ENCODE results near the gene PRICKLE4.

PRICKLE4 gene

GRCh38 chr6:41822021-41822420 lies 41.4 kb downstream of the PRICKLE4 start:
- no peaks in the 10 kb centered on the region for H3K36me3 Mint-ChIP-seq
- no peak overlapping the region for H3K27ac Mint-ChIP-seq
- H3K4me3 Mint-ChIP-seq: no peak overlapping the region
- H3K4me1 Mint-ChIP-seq (ENCODE audit: low read depth): no peaks in the 10 kb centered on the region
- no peaks in the 10 kb centered on the region for H3K9me3 Mint-ChIP-seq (ENCODE audit: low read depth)
- H3K27me3 Mint-ChIP-seq: no peaks in the 10 kb centered on the region

- Mint-ChIP-seq H3K4me1 (ENCODE audit: low read depth) (no peaks in the 10 kb centered on the region), H3K4me3 (no peak overlapping the region), H3K9me3 (ENCODE audit: low read depth) (no peaks in the 10 kb centered on the region), H3K27me3 (no peaks in the 10 kb centered on the region), H3K27ac (no peak overlapping the region), H3K36me3 (no peaks in the 10 kb centered on the region)
These were observed 42.6 kb downstream of the PRICKLE4 start for GRCh38 chr6:41823178-41823577.

DNA sequence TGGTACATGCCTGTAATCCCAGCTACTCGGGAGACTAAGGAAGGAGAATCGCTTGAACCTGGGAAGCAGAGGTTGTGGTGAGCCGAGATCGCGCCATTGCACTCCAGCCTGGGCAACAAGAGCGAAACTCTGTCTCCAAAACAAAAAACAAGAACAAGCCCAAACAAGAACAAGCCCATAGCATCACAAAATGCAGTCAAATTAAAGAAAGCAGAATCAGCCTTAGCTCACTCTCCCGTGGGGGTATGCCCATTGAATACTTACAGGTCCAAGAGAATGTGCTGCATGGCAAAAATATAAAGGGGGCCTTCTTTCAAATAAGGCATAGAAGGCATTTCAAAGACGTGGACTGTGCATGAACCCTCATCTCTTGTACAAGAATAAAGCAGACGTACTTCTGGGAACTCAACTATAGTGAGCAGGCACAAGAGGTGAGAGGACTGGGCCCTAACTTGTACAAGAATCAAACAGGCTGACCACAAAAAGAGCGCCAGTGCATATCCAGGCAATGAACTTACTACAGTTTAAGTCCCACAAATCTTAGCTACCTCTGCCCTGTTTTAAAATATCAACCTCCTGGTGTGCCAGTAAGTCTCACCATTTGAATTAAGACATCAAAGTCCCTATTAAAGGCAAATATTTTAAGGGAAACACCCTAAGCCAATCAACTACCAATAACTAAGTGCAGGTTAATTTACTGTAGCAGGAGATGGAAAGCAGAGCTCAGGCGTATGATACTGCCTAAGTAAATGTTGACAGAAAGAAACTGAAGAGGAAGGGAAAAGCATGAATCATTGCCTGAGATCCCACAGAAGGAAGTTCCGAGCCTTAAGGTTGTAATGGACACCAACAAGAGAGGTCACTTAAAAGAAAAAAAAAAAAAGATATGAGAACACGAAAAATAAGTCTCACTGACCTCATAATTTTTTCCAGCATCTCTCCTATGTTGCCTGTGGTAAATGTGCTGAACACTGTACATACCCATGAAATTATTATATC lies 44.3 kb downstream of the PRICKLE4 start:
- Mint-ChIP-seq H3K9me3 (ENCODE audit: low read depth) (no peaks in the 10 kb centered on the region), H3K36me3 (no peaks in the 10 kb centered on the region), H3K4me1 (ENCODE audit: low read depth) (no peaks in the 10 kb centered on the region), H3K27me3 (no peaks in the 10 kb centered on the region), H3K4me3 (no peak overlapping the region), H3K27ac (no peak overlapping the region)

- H3K4me3 Mint-ChIP-seq: no peak overlapping the region
- H3K4me1 Mint-ChIP-seq (ENCODE audit: low read depth): no peaks in the 10 kb centered on the region
- H3K36me3 Mint-ChIP-seq: peaks cover under 1% of the 10 kb centered on the region
- H3K9me3 Mint-ChIP-seq (ENCODE audit: low read depth): no peaks in the 10 kb centered on the region
- no peaks in the 10 kb centered on the region for H3K27me3 Mint-ChIP-seq
- H3K27ac Mint-ChIP-seq: no peak overlapping the region
These were observed 45.9 kb downstream of the PRICKLE4 start for GRCh38 chr6:41826343-41827022.

DNA sequence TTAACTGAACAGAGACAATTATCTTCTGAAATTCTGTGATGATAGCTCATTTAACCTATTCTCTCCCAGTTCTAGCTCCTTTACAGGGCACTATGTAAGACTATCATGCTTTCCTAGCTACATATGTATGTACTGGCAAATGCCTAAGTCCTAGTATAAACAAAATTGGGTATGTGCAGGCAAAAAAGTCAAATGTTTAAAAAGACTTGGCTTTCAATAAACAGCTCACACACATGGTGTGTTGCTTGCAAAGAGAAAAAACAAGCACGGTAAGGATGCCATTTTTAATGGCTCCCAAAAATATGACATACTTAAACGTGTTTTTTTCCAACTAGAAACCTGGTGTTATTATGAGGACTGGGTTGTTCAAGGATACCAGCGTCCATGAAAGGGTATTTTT lies 51.7 kb downstream of the PRICKLE4 start:
- Mint-ChIP-seq H3K9me3 (ENCODE audit: low read depth) (no peaks in the 10 kb centered on the region), H3K27me3 (no peaks in the 10 kb centered on the region), H3K4me1 (ENCODE audit: low read depth) (peaks cover 6% of the 10 kb centered on the region), H3K4me3 (no peak overlapping the region), H3K27ac (no peak overlapping the region), H3K36me3 (peaks cover 6% of the 10 kb centered on the region)

DNA sequence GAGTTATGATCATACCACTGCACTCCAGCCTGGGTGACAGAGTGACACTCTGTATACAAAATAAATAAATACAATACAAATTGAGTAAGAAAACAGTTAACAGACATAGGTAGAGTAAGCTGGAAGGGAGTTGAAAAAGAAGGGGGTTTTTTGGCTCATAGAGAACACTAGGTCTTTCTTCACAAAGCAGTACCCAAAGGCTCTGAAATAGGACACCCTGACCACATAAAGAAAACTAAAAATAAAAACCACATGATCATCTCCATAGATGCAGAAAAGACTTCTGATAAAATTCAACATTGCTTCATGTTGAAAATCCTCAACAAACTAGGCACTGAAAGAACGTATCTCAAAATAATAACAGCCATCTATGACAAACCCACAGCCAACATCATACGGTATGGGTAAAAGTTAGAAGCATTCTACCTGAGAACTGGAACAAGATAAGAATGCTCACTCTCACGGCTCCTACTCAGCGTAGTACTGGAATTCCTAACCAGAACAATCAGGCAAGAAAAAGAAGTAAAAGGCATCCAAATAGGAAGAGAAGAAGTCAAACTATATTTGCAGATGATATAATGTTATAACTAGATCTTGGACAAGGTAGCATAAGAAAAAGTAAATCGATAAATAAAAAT lies 55.6 kb downstream of the PRICKLE4 start:
- no peak overlapping the region for H3K27ac Mint-ChIP-seq
- H3K4me3 Mint-ChIP-seq: no peak overlapping the region
- no peaks in the 10 kb centered on the region for H3K9me3 Mint-ChIP-seq (ENCODE audit: low read depth)
- no peaks in the 10 kb centered on the region for H3K27me3 Mint-ChIP-seq
- peaks cover 6% of the 10 kb centered on the region for H3K4me1 Mint-ChIP-seq (ENCODE audit: low read depth)
- H3K36me3 Mint-ChIP-seq: peaks cover 6% of the 10 kb centered on the region

GRCh38 chr6:41836660-41837052 lies 56.1 kb downstream of the PRICKLE4 start:
- H3K4me1 Mint-ChIP-seq (ENCODE audit: low read depth): peaks cover 6% of the 10 kb centered on the region
- no peak overlapping the region for H3K27ac Mint-ChIP-seq
- H3K27me3 Mint-ChIP-seq: no peaks in the 10 kb centered on the region
- H3K9me3 Mint-ChIP-seq (ENCODE audit: low read depth): no peaks in the 10 kb centered on the region
- H3K36me3 Mint-ChIP-seq: peaks cover 4% of the 10 kb centered on the region
- H3K4me3 Mint-ChIP-seq: no peak overlapping the region

All from activated naive CD8-positive, alpha-beta T cell (primary cell).